Heart left ventricle (tissue), 16 donors: ENCODE measurements around the gene HOXB1. TPM values are rescaled to one million over a fixed set of nuclear protein-coding genes. Genes with fewer than 3 reads are reported as not detected.

ENCODE experiments used
- ATAC-seq, 4 donors: fragments of 200-7000 bp; cut with Tn5 transposase; one replicate each; pipeline ENCODE4 v1.9.1; 2020 to 2022; ENCODE audit warnings: moderate library complexity in 4 of 4, mild to moderate bottlenecking in 3 of 4, moderate number of reproducible peaks in 1 of 4
- DNase-seq, 5 donors: peaks; one replicate each; pipeline ENCODE4 v3.0.0-alpha.2; 2020
- H3K27ac ChIP-seq, 12 donors: fragments of 200-600 bp; sonication (generic) in 4 of 12; one replicate each; pipeline versions ENCODE4 v1.5.0 to v1.8.0; 2016 to 2022; ENCODE audit warnings: mild to moderate bottlenecking in 2 of 12
- H3K27me3 ChIP-seq, 9 donors: fragments of 200-600 bp; sonication (generic) in 2 of 9; one replicate each; pipeline versions ENCODE4 v1.5.1 to v1.8.0; 2016 to 2022; ENCODE audit warnings: mild to moderate bottlenecking in 3 of 9
- H3K36me3 ChIP-seq, 9 donors: fragments of 200-600 bp; sonication (generic) in 2 of 9; one replicate each; pipeline versions ENCODE4 v1.5.0 to v1.8.0; 2018 to 2022; ENCODE audit warnings: mild to moderate bottlenecking in 2 of 9
- H3K4me1 ChIP-seq, 12 donors: fragments of 200-600 bp; sonication (generic) in 4 of 12; one replicate each; pipeline versions ENCODE4 v1.5.0 to v1.8.0; 2016 to 2022; ENCODE audit warnings: mild to moderate bottlenecking in 3 of 12
- H3K4me3 ChIP-seq, 12 donors: fragments of 200-600 bp; sonication (generic) in 4 of 12; one replicate each; pipeline versions ENCODE4 v1.5.0 to v1.8.0; 2017 to 2022; ENCODE audit warnings: mild to moderate bottlenecking in 9 of 12, moderate library complexity in 4 of 12
- H3K9me3 ChIP-seq, 12 donors: fragments of 200-600 bp; sonication (generic) in 4 of 12; one replicate each; pipeline versions ENCODE4 v1.5.0 to v1.8.0; 2016 to 2022; ENCODE audit warnings: mild to moderate bottlenecking in 1 of 12
- POLR2A ChIP-seq, 2 donors: fragments of 450-650 bp; IDR thresholded peaks; one replicate each; pipeline ENCODE4 v1.6.1; 2017; ENCODE audit warnings: antibody characterized with exemption in 2 of 2, mild to moderate bottlenecking in 2 of 2, moderate library complexity in 2 of 2
- WGBS, 4 donors: extraction: QIAGEN DNeasy Blood & Tissue Kit in 2 of 4; methylation state at CpG; one replicate each; pipeline versions ENCODE4 v1.1.5 to v1.1.7; 2013 to 2018; 5-methylcytosine and 5-hydroxymethylcytosine counted together
- intact Hi-C, 10 donors: fragments of 100-400 bp; cut with DNase I; formaldehyde crosslinking; loops; one replicate each; pipeline versions ENCODE4 v1.11.1 to v1.14.2; 2022
- polyA plus RNA-seq, 2 donors: library from polyadenylated mRNA; stranded (reverse); fragments of 200-250 nt; gene quantifications; one replicate each; pipeline ENCODE4 v1.2.3, GENCODE V29; 2013
- total RNA-seq, 9 donors: library from RNA; depleted of rRNA in 2 of 9; stranded (reverse); fragments of >200 nt in 2 of 9; fragmentation: NEBNext Ultra II Directional in 3 of 9; extraction: Animal tissue kit (Norgen Biotek cat#: 25700) in 3 of 9; gene quantifications; one replicate each; pipeline versions ENCODE4 v1.1.0 to v1.2.4, GENCODE V29; 2016 to 2023
- TF ChIP-seq, protein P1 (sequence below), 12 donors: fragments of 200-600 bp; sonication (generic) in 4 of 12; IDR thresholded peaks; one replicate each; pipeline versions ENCODE4 v1.5.0 to v1.8.0; 2018 to 2022; ENCODE audit warnings: antibody characterized with exemption in 12 of 12, mild to moderate bottlenecking in 5 of 12
- donor health status: ischemic (EF 13 %, LVEDD 7.1; RV severe dilation, severe dysfunction).
- donor health status: healthy with polysubstance abuse.
- donor health status: DM: no; HTN: yes; CAD: no.
- donor health status: DM: no; HTN: no; CAD: no.
- donor health status: ischemic (EF 25% LVEDD 6.9; RV normal size, moderate dysfunction).
- donor health status: ischemic (EF 25% LVEDD 5.7; RV mildly dilated, moderate dysfunction).
- donor health status: healthy.
- donor health status: DM: yes; HTN: yes; CAD: no.
- donor health status: ischemic (EF 35%, LVEDD 5.7; RV mildly dilated, moderate dysfunction).
- donor health status: nonischemic (EF 11% LVEDD 7.7; RV severe dilation, severe dysfunction).
- donor health status: DM: yes; HTN: yes; CAD: no.
- donor health status: PGD.
- donor health status: ischemic (EF 29% LVEDD 5.4; RV normal size, mild dysfunction).
- donor health status: nonischemic (EF 23%, LVEDD 6.1; RV moderate dilation, normal function).

The HOXB1 gene
- total and polyA plus RNA-seq, 11 donors: not detected

DNA sequence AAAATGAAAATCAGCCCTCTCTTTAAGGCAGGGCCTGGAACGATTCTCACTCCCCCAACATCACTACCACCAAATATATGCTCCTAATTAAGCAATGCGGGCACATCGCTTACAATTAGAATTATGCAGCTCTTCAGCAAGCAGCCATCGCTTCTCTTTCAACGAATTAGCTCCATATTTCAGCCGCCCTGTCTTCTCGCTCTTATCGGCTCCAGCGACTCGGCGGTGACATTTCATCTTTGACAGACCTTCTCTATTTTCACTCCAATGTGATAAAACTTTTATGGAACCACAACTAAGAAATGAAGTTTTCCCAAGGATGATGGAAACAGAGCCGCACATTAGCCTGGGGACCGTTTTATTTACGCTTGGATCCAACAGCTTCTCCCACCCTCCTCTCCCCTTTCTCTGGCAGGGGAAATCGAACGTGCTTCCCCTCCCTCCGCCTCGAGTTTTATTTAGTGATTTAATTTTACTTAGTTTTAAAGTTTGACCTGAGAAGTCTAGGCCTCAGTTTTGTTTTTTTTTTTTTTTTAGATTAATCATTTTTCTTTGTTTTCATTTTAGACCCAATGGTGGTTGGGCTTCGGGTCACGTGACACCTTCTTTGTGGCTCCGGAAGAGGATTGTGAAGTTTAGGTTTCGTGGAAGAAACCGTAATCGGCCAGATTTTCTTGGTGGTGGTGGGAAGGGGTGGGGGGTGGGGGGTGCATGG lies 17.2 kb upstream of the HOXB1 start:
- Histone ChIP-seq H3K4me3 (peak overlapping the region in 8 of 12 donors; percentile 15 to 44 (median 22)), H3K9me3 (no peaks in the 10 kb centered on the region), H3K4me1 (peaks cover 0 to 39% (median 11%) of the 10 kb centered on the region in 12 donors), H3K27ac (peak overlapping the region; percentile 18 to 94 (median 76)), H3K27me3 (peaks cover 0 to 96% (median 57%) of the 10 kb centered on the region in 9 donors), H3K36me3 (peaks cover 0 to 10% (median 0%) of the 10 kb centered on the region in 9 donors)
- 24 to 41% (median 32%) methylated on average over 24 of the region's 24 CpGs for WGBS, 4 donors
- DNase-seq: no peak
- no peak for TF ChIP-seq POLR2A (IDR thresholded peaks at IDR 0.05)
- TF ChIP-seq, protein P1, sequence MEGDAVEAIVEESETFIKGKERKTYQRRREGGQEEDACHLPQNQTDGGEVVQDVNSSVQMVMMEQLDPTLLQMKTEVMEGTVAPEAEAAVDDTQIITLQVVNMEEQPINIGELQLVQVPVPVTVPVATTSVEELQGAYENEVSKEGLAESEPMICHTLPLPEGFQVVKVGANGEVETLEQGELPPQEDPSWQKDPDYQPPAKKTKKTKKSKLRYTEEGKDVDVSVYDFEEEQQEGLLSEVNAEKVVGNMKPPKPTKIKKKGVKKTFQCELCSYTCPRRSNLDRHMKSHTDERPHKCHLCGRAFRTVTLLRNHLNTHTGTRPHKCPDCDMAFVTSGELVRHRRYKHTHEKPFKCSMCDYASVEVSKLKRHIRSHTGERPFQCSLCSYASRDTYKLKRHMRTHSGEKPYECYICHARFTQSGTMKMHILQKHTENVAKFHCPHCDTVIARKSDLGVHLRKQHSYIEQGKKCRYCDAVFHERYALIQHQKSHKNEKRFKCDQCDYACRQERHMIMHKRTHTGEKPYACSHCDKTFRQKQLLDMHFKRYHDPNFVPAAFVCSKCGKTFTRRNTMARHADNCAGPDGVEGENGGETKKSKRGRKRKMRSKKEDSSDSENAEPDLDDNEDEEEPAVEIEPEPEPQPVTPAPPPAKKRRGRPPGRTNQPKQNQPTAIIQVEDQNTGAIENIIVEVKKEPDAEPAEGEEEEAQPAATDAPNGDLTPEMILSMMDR (IDR thresholded peaks at IDR 0.05): no peak
- intact Hi-C loops: no loop called here
- ATAC-seq: no peak

- 27 to 34% (median 33%) methylated on average over 10 of the region's 10 CpGs for WGBS, 4 donors
- H3K4me1 ChIP-seq: peaks cover 0 to 39% (median 12%) of the 10 kb centered on the region in 12 donors
- intact Hi-C loops: no loop called here
Observed at GRCh38 chr17:48546924-48547807, 16.4 kb upstream of the HOXB1 start.

DNA sequence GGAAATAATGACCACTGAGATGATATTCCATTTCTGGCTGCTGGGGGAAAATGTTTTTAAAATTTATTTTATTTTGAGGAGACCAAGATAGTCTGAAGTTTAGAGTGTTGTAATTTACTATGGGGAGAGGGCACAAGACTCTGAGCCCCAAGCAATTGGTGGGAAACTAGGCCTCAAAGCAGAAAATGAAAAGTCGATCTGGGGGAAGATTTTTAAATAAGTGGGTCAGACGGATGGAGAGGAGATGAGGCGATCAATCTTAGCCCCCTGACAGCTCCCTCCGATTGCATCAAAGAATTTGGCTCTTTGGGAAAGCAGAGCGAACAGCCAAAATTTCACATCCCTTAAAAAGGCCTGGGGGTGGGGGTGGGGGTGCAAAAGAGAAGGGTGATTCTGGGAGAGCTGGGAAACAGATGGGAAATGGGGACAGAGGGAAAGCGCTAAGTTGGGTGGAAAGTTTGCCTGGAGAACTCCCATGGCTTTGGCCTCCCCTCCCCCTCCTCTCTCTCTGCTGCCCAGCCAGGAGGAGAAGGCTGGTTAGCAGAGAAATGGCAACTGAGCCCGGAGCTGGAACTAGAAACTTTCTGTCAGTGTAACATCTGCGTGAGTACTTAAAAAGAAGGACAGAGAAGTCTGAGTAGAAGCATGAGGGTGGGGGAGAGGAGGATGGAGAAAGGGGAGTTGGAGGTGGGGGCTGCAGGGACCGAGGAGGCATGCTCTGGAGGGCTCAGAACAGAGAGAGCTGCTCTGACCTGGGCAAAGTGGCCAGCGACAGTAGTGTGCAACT lies 15.5 kb upstream of the HOXB1 start:
- TF ChIP-seq, protein P1 (IDR thresholded peaks at IDR 0.05): no peak
- no peak for TF ChIP-seq POLR2A (IDR thresholded peaks at IDR 0.05)
- H3K4me1 ChIP-seq: peaks cover 0 to 39% (median 13%) of the 10 kb centered on the region in 12 donors

More at GRCh38 chr17:48546924-48547807, 16.4 kb upstream of the HOXB1 start:
- H3K9me3 ChIP-seq: no peaks in the 10 kb centered on the region
- DNase-seq (no peak), ATAC-seq (no peak)
- peaks cover 0 to 10% (median 0%) of the 10 kb centered on the region in 9 donors for H3K36me3 ChIP-seq
- peak overlapping the region in 8 of 12 donors; percentile 15 to 44 (median 22) for H3K4me3 ChIP-seq
- peaks cover 0 to 97% (median 59%) of the 10 kb centered on the region in 9 donors for H3K27me3 ChIP-seq
- peak overlapping the region; percentile 18 to 94 (median 86) for H3K27ac ChIP-seq
- no peak for TF ChIP-seq POLR2A (IDR thresholded peaks at IDR 0.05)
- TF ChIP-seq, protein P1 (IDR thresholded peaks at IDR 0.05): no peak

More for the DNA sequence above, 15.5 kb upstream of the HOXB1 start:
- Histone ChIP-seq H3K36me3 (peaks cover 0 to 6% (median 0%) of the 10 kb centered on the region in 9 donors), H3K27me3 (peaks cover 0 to 97% (median 63%) of the 10 kb centered on the region in 9 donors), H3K4me3 (peak overlapping the region in 7 of 12 donors; percentile 15 to 44 (median 24)), H3K9me3 (no peaks in the 10 kb centered on the region), H3K27ac (peak overlapping the region; percentile 1 to 94 (median 86))
- ATAC-seq: no peak
- intact Hi-C loops: no loop called here
- 28 to 45% (median 39%) methylated on average over 10 of the region's 10 CpGs for WGBS, 4 donors
- peak in 1 of 5 donors; percentile 62 for DNase-seq
